Measurements from ENCODE around the gene MLN. TPM values are rescaled to one million over a fixed set of nuclear protein-coding genes. Genes with fewer than 3 reads are reported as not detected.

Gene MLN
- total and polyA plus RNA-seq, 2 experiments from 2014 or later, result not detected

DNA sequence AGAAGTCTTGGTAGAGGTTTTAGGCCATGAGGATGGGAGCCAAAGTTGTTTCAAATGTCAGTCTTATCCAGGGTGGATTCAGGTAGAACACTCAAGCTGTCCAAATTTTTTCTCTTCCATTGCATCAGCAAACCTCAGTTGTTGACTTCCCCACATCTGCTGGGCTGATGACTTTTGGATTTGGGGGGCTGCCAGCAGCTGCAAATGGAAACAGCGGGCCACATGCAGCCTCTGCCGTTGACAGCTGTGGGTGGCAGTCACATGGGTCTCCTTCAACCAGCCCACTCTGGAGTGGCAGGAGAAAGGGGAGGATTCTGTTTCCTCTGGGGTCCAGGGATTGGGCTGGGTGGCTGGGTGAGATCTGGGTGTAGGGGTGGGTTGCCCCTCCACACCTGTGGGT is 5.8 kb upstream of the MLN start (continued):
- TF ChIP-seq, protein P1, sequence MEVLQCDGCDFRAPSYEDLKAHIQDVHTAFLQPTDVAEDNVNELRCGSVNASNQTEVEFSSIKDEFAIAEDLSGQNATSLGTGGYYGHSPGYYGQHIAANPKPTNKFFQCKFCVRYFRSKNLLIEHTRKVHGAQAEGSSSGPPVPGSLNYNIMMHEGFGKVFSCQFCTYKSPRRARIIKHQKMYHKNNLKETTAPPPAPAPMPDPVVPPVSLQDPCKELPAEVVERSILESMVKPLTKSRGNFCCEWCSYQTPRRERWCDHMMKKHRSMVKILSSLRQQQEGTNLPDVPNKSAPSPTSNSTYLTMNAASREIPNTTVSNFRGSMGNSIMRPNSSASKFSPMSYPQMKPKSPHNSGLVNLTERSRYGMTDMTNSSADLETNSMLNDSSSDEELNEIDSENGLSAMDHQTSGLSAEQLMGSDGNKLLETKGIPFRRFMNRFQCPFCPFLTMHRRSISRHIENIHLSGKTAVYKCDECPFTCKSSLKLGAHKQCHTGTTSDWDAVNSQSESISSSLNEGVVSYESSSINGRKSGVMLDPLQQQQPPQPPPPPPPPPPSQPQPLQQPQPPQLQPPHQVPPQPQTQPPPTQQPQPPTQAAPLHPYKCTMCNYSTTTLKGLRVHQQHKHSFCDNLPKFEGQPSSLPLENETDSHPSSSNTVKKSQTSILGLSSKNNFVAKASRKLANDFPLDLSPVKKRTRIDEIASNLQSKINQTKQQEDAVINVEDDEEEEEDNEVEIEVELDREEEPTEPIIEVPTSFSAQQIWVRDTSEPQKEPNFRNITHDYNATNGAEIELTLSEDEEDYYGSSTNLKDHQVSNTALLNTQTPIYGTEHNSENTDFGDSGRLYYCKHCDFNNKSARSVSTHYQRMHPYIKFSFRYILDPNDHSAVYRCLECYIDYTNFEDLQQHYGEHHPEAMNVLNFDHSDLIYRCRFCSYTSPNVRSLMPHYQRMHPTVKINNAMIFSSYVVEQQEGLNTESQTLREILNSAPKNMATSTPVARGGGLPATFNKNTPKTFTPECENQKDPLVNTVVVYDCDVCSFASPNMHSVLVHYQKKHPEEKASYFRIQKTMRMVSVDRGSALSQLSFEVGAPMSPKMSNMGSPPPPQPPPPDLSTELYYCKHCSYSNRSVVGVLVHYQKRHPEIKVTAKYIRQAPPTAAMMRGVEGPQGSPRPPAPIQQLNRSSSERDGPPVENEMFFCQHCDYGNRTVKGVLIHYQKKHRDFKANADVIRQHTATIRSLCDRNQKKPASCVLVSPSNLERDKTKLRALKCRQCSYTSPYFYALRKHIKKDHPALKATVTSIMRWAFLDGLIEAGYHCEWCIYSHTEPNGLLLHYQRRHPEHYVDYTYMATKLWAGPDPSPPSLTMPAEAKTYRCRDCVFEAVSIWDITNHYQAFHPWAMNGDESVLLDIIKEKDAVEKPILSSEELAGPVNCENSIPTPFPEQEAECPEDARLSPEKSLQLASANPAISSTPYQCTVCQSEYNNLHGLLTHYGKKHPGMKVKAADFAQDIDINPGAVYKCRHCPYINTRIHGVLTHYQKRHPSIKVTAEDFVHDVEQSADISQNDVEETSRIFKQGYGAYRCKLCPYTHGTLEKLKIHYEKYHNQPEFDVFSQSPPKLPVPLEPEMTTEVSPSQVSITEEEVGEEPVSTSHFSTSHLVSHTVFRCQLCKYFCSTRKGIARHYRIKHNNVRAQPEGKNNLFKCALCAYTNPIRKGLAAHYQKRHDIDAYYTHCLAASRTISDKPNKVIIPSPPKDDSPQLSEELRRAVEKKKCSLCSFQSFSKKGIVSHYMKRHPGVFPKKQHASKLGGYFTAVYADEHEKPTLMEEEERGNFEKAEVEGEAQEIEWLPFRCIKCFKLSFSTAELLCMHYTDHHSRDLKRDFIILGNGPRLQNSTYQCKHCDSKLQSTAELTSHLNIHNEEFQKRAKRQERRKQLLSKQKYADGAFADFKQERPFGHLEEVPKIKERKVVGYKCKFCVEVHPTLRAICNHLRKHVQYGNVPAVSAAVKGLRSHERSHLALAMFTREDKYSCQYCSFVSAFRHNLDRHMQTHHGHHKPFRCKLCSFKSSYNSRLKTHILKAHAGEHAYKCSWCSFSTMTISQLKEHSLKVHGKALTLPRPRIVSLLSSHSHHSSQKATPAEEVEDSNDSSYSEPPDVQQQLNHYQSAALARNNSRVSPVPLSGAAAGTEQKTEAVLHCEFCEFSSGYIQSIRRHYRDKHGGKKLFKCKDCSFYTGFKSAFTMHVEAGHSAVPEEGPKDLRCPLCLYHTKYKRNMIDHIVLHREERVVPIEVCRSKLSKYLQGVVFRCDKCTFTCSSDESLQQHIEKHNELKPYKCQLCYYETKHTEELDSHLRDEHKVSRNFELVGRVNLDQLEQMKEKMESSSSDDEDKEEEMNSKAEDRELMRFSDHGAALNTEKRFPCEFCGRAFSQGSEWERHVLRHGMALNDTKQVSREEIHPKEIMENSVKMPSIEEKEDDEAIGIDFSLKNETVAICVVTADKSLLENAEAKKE (CRISPR knock-in tag; IDR thresholded peaks at IDR 0.05), result no peak
- TF ChIP-seq EZH2 (IDR thresholded peaks at IDR 0.05; ENCODE audit: low read depth, unreplicated experiment) (no peak), ZNF331 (CRISPR knock-in tag; IDR thresholded peaks at IDR 0.05; ENCODE audit: low read depth) (no peak), JUNB (IDR thresholded peaks at IDR 0.05; ENCODE audit: unreplicated experiment) (no peak)

DNA sequence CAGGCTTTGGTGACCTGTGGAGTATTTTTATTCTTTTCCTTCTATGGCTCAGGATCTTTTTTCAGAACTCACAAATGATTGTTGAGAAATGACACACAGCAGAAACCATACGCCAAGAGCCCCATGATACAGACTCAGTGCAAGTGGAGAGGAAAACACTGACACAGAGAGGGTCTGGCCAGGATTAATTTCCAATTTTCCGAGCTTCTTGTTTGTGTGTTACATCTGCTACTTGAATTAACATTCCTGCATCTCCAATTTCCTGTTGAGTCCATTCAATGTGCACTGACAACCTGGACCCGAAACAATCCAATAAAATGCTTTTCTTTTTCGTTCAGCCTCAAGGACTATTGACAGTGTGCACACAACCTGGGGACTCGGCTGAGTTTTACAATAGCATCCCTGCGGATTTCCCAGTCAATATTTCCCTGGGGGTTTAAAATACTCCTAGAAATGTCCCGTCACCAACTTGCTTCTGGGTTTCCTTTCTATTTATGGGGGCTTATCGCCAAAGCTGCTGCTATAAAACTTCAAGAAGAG is 4.9 kb upstream of the MLN start:
- H3K4me2 ChIP-seq, result peak overlapping the region; percentile 64
- H3K4me3 ChIP-seq, result no peak overlapping the region

More for the DNA sequence above, 4.9 kb upstream of the MLN start:
- DNase-seq (ENCODE audit: low spot score), result no peak
- Histone ChIP-seq H3F3A (replicated peaks; ENCODE audit: low read depth) (peaks cover 16% of the 10 kb centered on the region; the same call in 1 of the 2 replicates), H2AFZ (peak overlapping the region; percentile 47; the same call in 1 of the 2 replicates), H3K4me1 (ENCODE audit: insufficient read depth) (peaks cover 51% of the 10 kb centered on the region), H3K27me3 (ENCODE audit: insufficient read depth) (no peaks in the 10 kb centered on the region), H4K20me1 (replicated peaks; ENCODE audit: insufficient read depth) (no peaks in the 10 kb centered on the region), H3K9me2 (ENCODE audit: insufficient read depth) (no peaks in the 10 kb centered on the region), H3K36me3 (ENCODE audit: insufficient read depth) (no peaks in the 10 kb centered on the region), H3K79me2 (replicated peaks; ENCODE audit: insufficient read depth) (no peaks in the 10 kb centered on the region), H3K27ac (ENCODE audit: low read depth) (0 out of 2 replicates have a peak overlapping the region, but pooled peaks have one; percentile 70)
- Mint-ChIP-seq H3K4me1 (peaks cover 58% of the 10 kb centered on the region), H3K9me3 (no peaks in the 10 kb centered on the region), H3K4me3 (no peak overlapping the region; the same call in 2 of the 3 replicates), H3K36me3 (ENCODE audit: low read depth) (no peaks in the 10 kb centered on the region), H3K27me3 (ENCODE audit: insufficient read depth, low read depth, poor library complexity) (peaks cover 6% of the 10 kb centered on the region), H3K27ac (no peak overlapping the region)
- ATAC-seq, result no peak
- TF ChIP-seq CREB1 (CRISPR knock-in tag; IDR thresholded peaks at IDR 0.05; ENCODE audit: low read depth), result no peak
